GM23248 (cell line): ENCODE measurements around the gene VNN1. TPM values are rescaled to one million over a fixed set of nuclear protein-coding genes. Genes with fewer than 3 reads are reported as not detected.

Source experiments
- DNase-seq: peaks from one replicate; pipeline ENCODE4 v3.0.0-alpha.2; 2015
- H2AFZ ChIP-seq: fragments of 200-600 bp; sonication (generic); 2 replicates; pipeline ENCODE4 v1.6.1; 2016; ENCODE audit warnings: antibody characterized with exemption
- H3F3A ChIP-seq: fragments of 200-600 bp; sonication (generic); 2 replicates; pipeline ENCODE4 v1.6.1; 2016; ENCODE audit warnings: mild to moderate bottlenecking, antibody characterized with exemption, mixed run types; ENCODE audit not compliant: insufficient read depth
- H3K27ac ChIP-seq: fragments of 200-600 bp; sonication (generic); 2 replicates; pipeline ENCODE4 v1.5.1; 2016; ENCODE audit warnings: mild to moderate bottlenecking
- H3K27me3 ChIP-seq: fragments of 200-600 bp; sonication (generic); replicated peaks from 2 replicates; pipeline ENCODE4 v1.6.1; 2016; ENCODE audit warnings: mild to moderate bottlenecking; ENCODE audit not compliant: insufficient read depth
- H3K36me3 ChIP-seq: fragments of 200-600 bp; sonication (generic); 2 replicates; pipeline ENCODE4 v1.6.1; 2016; ENCODE audit warnings: low read depth, mild to moderate bottlenecking
- H3K4me1 ChIP-seq: fragments of 200-600 bp; sonication (generic); 2 replicates; pipeline ENCODE4 v1.6.1; 2016; ENCODE audit warnings: mild to moderate bottlenecking; ENCODE audit not compliant: insufficient read depth
- H3K4me2 ChIP-seq: fragments of 200-600 bp; sonication (generic); one replicate; pipeline ENCODE4 v1.6.1; 2016; ENCODE audit warnings: mild to moderate bottlenecking; ENCODE audit not compliant: unreplicated experiment
- H3K4me3 ChIP-seq: fragments of 200-600 bp; sonication (generic); 2 replicates; pipeline ENCODE4 v1.5.1; 2016; ENCODE audit warnings: mild to moderate bottlenecking
- H3K79me2 ChIP-seq: fragments of 200-600 bp; sonication (generic); 2 replicates; pipeline ENCODE4 v1.6.1; 2016; ENCODE audit warnings: mild to moderate bottlenecking; ENCODE audit not compliant: insufficient read depth
- H3K9ac ChIP-seq: fragments of 200-600 bp; sonication (generic); 2 replicates; pipeline ENCODE4 v1.6.1; 2016; ENCODE audit warnings: mild to moderate bottlenecking
- H3K9me2 ChIP-seq: fragments of 200-600 bp; sonication (generic); 2 replicates; pipeline ENCODE4 v1.6.1; 2016; ENCODE audit warnings: mixed run types, mild to moderate bottlenecking, moderate library complexity; ENCODE audit not compliant: insufficient read depth
- H3K9me3 ChIP-seq: fragments of 200-600 bp; sonication (generic); one replicate; pipeline ENCODE4 v1.6.1; 2017; ENCODE audit warnings: low read depth
- H4K20me1 ChIP-seq: fragments of 200-600 bp; sonication (generic); 2 replicates; pipeline ENCODE4 v1.6.0; 2016; ENCODE audit not compliant: insufficient read depth
- EZH2 ChIP-seq: fragments of 200-600 bp; sonication (generic); IDR thresholded peaks from 2 replicates; pipeline ENCODE4 v1.6.1; 2018; ENCODE audit warnings: antibody characterized with exemption, mild to moderate bottlenecking; ENCODE audit not compliant: insufficient read depth, poor library complexity, severe bottlenecking
- EZH2phosphoT487 ChIP-seq: fragments of 200-600 bp; sonication (generic); IDR thresholded peaks from 2 replicates; pipeline ENCODE4 v1.6.1; 2018; ENCODE audit warnings: antibody characterized with exemption, moderate library complexity, mild to moderate bottlenecking, low read depth; ENCODE audit not compliant: insufficient read depth
- WGBS, 2 experiments: methylation state at CpG; one replicate each; pipeline ENCODE4 v1.1.6; 2015 to 2017; ENCODE audit warnings: low lambda C conversion rate in 2 of 2, low coverage in 1 of 2; ENCODE audit errors: missing lambda C conversion rate in 2 of 2; 5-methylcytosine and 5-hydroxymethylcytosine counted together
- in situ Hi-C: fragments of 300-500 bp; cut with MboI; formaldehyde crosslinking; loops from 2 replicates; pipeline ENCODE4 v1.15.0; 2020
- polyA plus RNA-seq: library from polyadenylated mRNA; unstranded; fragments of >200 nt; fragmentation: Nextera tagmentation; extraction: Ambion mirVana; gene quantifications from 2 replicates; pipeline ENCODE4 v1.2.1, GENCODE V29; 2016
- total RNA-seq: library from RNA; depleted of rRNA; stranded (reverse); fragments of >200 nt; shearing (Covaris generic); gene quantifications from 2 replicates; pipeline ENCODE4 v1.2.3, GENCODE V29; 2014

Gene VNN1
- total and polyA plus RNA-seq, 2 experiments from 2014 or later = 0.61 to 0.86 TPM

DNA sequence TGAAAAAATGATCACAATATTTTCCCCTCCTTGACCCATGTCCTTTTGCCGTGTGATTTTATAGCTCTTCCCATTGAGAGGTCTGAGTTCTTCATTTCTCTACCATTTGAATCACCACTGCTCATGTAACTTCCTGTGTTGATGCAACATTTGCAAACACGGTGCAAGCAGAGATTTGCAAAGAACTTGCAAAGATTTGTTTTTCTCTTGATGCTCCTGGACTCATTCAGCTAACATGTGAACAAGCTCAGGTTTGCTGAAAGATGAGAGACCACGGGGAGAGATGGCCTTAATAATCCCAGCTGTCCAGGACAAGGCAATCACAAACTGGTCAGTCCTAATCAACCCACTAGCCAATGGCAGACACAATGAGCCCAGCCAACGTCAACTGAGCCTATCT is 35.3 kb upstream of the VNN1 start:
- no peak overlapping the region for H3K4me2 ChIP-seq
- no peaks in the 10 kb centered on the region for H3K79me2 ChIP-seq
- H2AFZ ChIP-seq = peak overlapping the region; percentile 39; the same call in 1 of the 2 replicates
- H3K4me3 ChIP-seq = no peak overlapping the region
- in situ Hi-C loops = no loop called here
- no peaks in the 10 kb centered on the region for H3K4me1 ChIP-seq
- TF ChIP-seq EZH2phosphoT487 = no peak
- TF ChIP-seq EZH2 = no peak
- peak; percentile 36 for DNase-seq
- no peak overlapping the region for H3K27ac ChIP-seq
- no peaks in the 10 kb centered on the region for H4K20me1 ChIP-seq
- H3K9ac ChIP-seq = no peak overlapping the region
- WGBS, 2 experiments = 57 to 58% methylated on average over 4 of the region's 4 CpGs
- H3F3A ChIP-seq = no peaks in the 10 kb centered on the region
- H3K9me2 ChIP-seq = no peaks in the 10 kb centered on the region
- no peaks in the 10 kb centered on the region for H3K27me3 ChIP-seq
- no peaks in the 10 kb centered on the region for H3K9me3 ChIP-seq
- no peaks in the 10 kb centered on the region for H3K36me3 ChIP-seq

DNA sequence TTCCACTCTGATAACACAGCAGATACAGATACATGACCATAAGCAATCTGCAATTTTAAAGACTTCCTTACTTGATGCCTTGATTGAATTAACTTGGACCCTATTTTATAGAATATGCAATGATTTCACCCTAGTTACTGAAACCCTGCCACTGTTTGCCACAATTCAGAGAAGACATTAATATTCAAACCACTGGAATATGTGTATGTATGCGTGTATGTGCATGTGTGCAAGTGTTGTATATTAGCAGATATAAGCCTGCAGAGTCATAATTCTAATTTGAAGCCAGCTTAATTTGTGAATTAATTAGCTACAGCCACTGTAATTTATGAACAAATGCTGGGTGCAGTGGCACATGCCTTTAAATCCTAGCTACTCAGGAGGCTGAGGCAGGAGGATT is 34.6 kb upstream of the VNN1 start:
- Histone ChIP-seq H4K20me1 (no peaks in the 10 kb centered on the region), H3K9me3 (no peaks in the 10 kb centered on the region), H3K4me2 (no peak overlapping the region), H3K9me2 (no peaks in the 10 kb centered on the region), H3K27me3 (no peaks in the 10 kb centered on the region), H3K79me2 (no peaks in the 10 kb centered on the region), H3F3A (no peaks in the 10 kb centered on the region), H3K9ac (no peak overlapping the region), H3K36me3 (no peaks in the 10 kb centered on the region), H3K4me1 (no peaks in the 10 kb centered on the region), H3K4me3 (no peak overlapping the region), H2AFZ (no peak overlapping the region), H3K27ac (no peak overlapping the region)
- in situ Hi-C loops = no loop called here
- WGBS, 2 experiments = 65 to 81% methylated on average over 1 of the region's 1 CpG
- TF ChIP-seq EZH2 (no peak), EZH2phosphoT487 (no peak)
- no peak for DNase-seq

DNA sequence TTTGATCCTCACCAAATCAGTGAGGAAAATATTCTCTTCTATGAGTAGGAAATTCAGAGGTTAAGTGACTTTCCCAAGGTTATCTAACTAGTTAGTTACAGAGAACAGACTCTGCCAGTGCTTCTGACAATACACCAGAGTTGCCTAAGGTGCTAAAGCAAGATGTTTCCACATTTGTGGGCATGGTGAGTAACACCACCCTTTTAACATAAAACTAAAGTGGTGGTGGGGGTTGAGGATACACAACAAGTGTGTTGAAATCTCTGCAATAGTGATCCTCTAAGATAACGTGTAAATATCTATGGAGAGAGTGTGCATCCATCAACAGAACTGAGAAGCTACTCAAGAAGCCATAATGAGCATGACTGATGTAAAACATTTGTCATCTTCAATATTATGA is 32.2 kb upstream of the VNN1 start:
- peak; percentile 31 for DNase-seq
- WGBS, 2 experiments = 32 to 35% methylated on average over 1 of the region's 1 CpG
- TF ChIP-seq EZH2 (no peak), EZH2phosphoT487 (no peak)
- Histone ChIP-seq H3K4me2 (no peak overlapping the region), H2AFZ (no peak overlapping the region), H3K4me1 (no peaks in the 10 kb centered on the region), H3K9me2 (no peaks in the 10 kb centered on the region), H4K20me1 (no peaks in the 10 kb centered on the region), H3K4me3 (no peak overlapping the region), H3K9ac (no peak overlapping the region), H3K36me3 (no peaks in the 10 kb centered on the region), H3K9me3 (no peaks in the 10 kb centered on the region), H3K27me3 (no peaks in the 10 kb centered on the region), H3K27ac (no peak overlapping the region), H3F3A (no peaks in the 10 kb centered on the region), H3K79me2 (no peaks in the 10 kb centered on the region)
- in situ Hi-C loops = no loop called here

DNA sequence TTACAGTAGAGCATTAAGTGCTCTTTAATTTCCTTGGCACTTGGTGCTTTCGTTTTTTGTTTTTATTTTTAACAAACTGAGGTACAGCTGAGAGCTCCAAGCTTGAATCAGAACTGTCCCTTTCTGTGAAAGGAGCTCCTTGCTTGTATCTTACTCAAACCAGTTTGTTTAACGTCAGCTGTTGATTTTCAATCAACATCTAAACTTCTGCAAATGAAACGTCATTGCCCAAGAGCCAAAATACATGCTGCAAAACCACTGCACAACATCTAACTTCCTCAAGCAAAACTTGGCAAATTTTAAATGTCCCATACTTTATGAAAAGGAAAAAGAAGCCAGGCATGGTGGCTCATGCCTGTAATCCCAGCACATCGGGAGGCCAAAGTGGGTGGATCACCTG is 28.6 kb upstream of the VNN1 start:
- in situ Hi-C loops = no loop called here
- Histone ChIP-seq H3K4me2 (no peak overlapping the region), H3K4me1 (no peaks in the 10 kb centered on the region), H3K4me3 (no peak overlapping the region), H2AFZ (no peak overlapping the region), H3K36me3 (no peaks in the 10 kb centered on the region), H3K27me3 (no peaks in the 10 kb centered on the region; the same call in 1 of the 2 replicates), H3K9me3 (no peaks in the 10 kb centered on the region), H3K9me2 (no peaks in the 10 kb centered on the region), H3K9ac (no peak overlapping the region), H3K79me2 (no peaks in the 10 kb centered on the region), H3F3A (no peaks in the 10 kb centered on the region), H4K20me1 (no peaks in the 10 kb centered on the region), H3K27ac (no peak overlapping the region)
- TF ChIP-seq EZH2phosphoT487 (no peak), EZH2 (no peak)
- 56% methylated on average over 4 of the region's 4 CpGs for WGBS, 2 experiments
- no peak for DNase-seq

DNA sequence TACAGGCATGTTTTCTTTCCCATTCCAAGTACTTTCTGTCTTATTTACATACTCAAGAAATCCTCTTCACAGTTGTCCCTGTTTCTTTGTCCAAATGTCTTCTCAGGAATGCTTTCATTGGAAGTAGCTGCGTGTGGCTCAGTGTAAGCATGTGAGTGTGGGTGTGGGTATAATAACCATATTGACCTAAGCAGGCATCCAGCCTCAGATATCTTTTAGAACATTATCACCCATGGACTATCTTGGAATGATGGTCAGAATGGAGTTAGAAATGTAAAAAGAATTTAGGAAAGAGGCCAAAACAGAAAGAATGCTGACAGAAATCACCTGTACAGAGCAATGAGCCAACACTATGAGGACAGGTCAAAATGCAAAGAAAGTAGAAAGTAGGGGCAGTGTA is 27.4 kb upstream of the VNN1 start:
- no peak overlapping the region for H3K4me3 ChIP-seq
- no peak overlapping the region for H3K27ac ChIP-seq
- H4K20me1 ChIP-seq = no peaks in the 10 kb centered on the region
- WGBS, 2 experiments = 37 to 45% methylated on average over 1 of the region's 1 CpG
- in situ Hi-C loops = no loop called here
- no peaks in the 10 kb centered on the region for H3K79me2 ChIP-seq
- no peaks in the 10 kb centered on the region for H3F3A ChIP-seq
- H3K4me2 ChIP-seq = no peak overlapping the region
- H3K9ac ChIP-seq = no peak overlapping the region
- no peak for DNase-seq
- H3K4me1 ChIP-seq = no peaks in the 10 kb centered on the region
- H3K9me2 ChIP-seq = no peaks in the 10 kb centered on the region
- H3K9me3 ChIP-seq = no peaks in the 10 kb centered on the region
- H3K36me3 ChIP-seq = no peaks in the 10 kb centered on the region
- no peak for TF ChIP-seq EZH2
- no peak for TF ChIP-seq EZH2phosphoT487
- no peaks in the 10 kb centered on the region; the same call in 1 of the 2 replicates for H3K27me3 ChIP-seq
- H2AFZ ChIP-seq = no peak overlapping the region
